ENCODE data around the gene SP100. TPM values are rescaled to one million over a fixed set of nuclear protein-coding genes. Genes with fewer than 3 reads are reported as not detected.

The SP100 gene
- total RNA-seq, 1 experiment from 2014 or later, result not detected

DNA sequence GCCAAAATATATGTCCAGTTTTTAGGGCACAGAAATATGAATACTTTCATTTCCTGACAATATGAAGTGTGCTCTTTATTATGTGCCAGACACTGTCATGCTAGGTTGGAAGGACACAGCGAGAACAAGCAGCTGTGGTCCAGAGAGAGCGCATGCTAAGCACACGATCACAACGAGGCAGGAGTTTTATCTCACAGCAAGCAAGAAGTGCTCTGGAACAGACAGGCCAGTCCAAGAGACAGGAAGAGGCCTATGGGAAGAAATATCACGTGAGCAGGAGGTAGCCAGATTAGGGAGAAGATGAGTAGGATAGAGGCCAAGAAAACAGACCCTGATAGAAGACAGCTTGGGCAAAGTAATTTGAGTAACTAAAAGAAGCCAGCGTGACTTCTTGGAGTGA is 161.1 kb downstream of the SP100 start:
- Histone ChIP-seq H3K27me3 (ENCODE audit: control insufficient read depth, insufficient read depth, low read length) (no peaks in the 10 kb centered on the region), H3K4me3 (ENCODE audit: insufficient read depth, low read depth, low read length) (no peak overlapping the region), H3K36me3 (replicated peaks; ENCODE audit: control insufficient read depth, insufficient read depth, low read length) (no peaks in the 10 kb centered on the region)
- no peak for DNase-seq

DNA sequence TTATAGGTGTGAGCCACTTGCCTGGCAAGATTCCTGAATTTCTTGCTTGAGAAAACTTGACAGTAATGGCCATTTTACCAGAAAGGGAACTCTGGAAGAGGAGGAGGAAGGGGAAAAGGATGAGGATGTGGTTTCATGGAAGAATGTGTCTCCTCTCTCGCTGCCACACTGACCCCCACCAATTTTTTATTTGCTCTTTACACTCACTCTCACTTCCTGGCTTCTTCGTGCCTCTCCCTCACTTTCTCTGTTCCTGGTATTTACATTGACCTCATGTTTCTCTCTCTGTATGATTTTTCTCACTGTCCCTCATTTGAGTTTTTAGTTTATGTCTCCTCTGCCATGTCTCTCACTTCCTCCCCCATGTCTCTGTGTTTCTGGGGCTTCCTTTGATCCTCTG is 162.1 kb downstream of the SP100 start:
- H3K27me3 ChIP-seq (ENCODE audit: control insufficient read depth, insufficient read depth, low read length), result no peaks in the 10 kb centered on the region
- H3K36me3 ChIP-seq (replicated peaks; ENCODE audit: control insufficient read depth, insufficient read depth, low read length), result no peaks in the 10 kb centered on the region
- H3K4me3 ChIP-seq (ENCODE audit: insufficient read depth, low read depth, low read length), result no peak overlapping the region
- DNase-seq, result no peak

- H3K36me3 ChIP-seq (replicated peaks; ENCODE audit: control insufficient read depth, insufficient read depth, low read length), result no peaks in the 10 kb centered on the region
- H3K4me3 ChIP-seq (ENCODE audit: insufficient read depth, low read depth, low read length), result no peak overlapping the region
- no peak for DNase-seq
- no peaks in the 10 kb centered on the region for H3K27me3 ChIP-seq (ENCODE audit: control insufficient read depth, insufficient read depth, low read length)
Observed at GRCh38 chr2:230582851-230583283, 166.9 kb downstream of the SP100 start.

DNA sequence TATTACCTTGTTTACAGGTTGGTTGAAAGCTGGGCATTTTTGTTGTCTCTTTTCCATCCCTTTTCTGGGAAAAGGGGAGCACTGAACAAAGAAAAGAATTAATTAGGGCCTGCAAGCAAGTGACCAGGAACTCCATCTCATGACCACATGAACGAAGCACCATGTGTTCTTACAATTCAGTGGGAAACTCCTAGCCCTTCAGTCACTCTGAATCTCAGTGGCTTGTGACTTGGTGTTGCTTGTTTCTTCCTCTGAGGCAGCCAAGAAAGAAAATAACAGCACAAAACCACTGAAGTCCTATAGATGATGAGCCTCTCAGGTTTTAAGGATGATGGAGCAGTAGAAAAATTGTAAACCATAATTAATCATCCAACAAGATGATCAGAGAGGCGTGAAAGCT is 167.6 kb downstream of the SP100 start:
- no peak overlapping the region for H3K4me3 ChIP-seq (ENCODE audit: insufficient read depth, low read depth, low read length)
- H3K36me3 ChIP-seq (replicated peaks; ENCODE audit: control insufficient read depth, insufficient read depth, low read length), result no peaks in the 10 kb centered on the region
- H3K27me3 ChIP-seq (ENCODE audit: control insufficient read depth, insufficient read depth, low read length), result no peaks in the 10 kb centered on the region
- DNase-seq, result no peak

DNA sequence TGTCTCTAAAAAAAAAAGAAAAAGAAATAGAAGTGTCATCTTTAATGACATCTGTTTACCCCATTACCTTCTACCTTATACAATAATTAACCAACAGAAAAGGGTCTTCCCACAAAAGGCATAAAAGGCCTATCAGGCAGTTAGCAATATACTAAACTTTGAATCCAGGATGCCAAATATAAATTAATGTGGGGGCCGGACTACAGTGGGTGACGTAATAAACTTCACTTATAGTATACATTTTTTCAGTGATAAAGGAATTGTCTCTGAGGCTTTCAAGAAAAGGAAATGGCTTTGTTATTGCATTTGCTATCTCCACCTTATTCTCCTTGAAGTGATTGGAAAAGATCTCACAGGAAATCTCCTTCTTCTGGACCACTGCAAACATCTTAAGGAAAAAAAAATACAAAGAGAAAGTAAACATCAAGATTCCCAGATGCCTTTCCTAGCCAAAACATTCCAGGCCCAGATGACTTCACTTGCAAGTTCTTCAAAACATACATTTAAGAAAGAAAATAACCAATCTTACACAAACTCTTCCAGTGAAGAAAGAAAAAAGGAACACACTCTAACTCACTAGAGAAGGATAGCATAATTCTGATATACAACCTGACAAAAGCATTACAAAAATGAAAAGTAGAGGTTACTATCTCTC is 170.5 kb downstream of the SP100 start:
- no peak for DNase-seq

GRCh38 chr2:230589025-230589424 is 173.0 kb downstream of the SP100 start:
- DNase-seq, result no peak
- no peaks in the 10 kb centered on the region for H3K36me3 ChIP-seq (replicated peaks; ENCODE audit: control insufficient read depth, insufficient read depth, low read length)

More for the DNA sequence above, 170.5 kb downstream of the SP100 start:
- H3K4me3 ChIP-seq (ENCODE audit: insufficient read depth, low read depth, low read length), result no peak overlapping the region
- H3K27me3 ChIP-seq (ENCODE audit: control insufficient read depth, insufficient read depth, low read length), result no peaks in the 10 kb centered on the region
- no peaks in the 10 kb centered on the region for H3K36me3 ChIP-seq (replicated peaks; ENCODE audit: control insufficient read depth, insufficient read depth, low read length)

GRCh38 chr2:230589497-230590015 is 173.6 kb downstream of the SP100 start:
- Histone ChIP-seq H3K36me3 (replicated peaks; ENCODE audit: control insufficient read depth, insufficient read depth, low read length) (no peaks in the 10 kb centered on the region), H3K27me3 (ENCODE audit: control insufficient read depth, insufficient read depth, low read length) (no peaks in the 10 kb centered on the region), H3K4me3 (ENCODE audit: insufficient read depth, low read depth, low read length) (no peak overlapping the region)
- DNase-seq, result no peak

More at GRCh38 chr2:230589025-230589424, 173.0 kb downstream of the SP100 start:
- Histone ChIP-seq H3K4me3 (ENCODE audit: insufficient read depth, low read depth, low read length) (no peak overlapping the region), H3K27me3 (ENCODE audit: control insufficient read depth, insufficient read depth, low read length) (no peaks in the 10 kb centered on the region)

DNA sequence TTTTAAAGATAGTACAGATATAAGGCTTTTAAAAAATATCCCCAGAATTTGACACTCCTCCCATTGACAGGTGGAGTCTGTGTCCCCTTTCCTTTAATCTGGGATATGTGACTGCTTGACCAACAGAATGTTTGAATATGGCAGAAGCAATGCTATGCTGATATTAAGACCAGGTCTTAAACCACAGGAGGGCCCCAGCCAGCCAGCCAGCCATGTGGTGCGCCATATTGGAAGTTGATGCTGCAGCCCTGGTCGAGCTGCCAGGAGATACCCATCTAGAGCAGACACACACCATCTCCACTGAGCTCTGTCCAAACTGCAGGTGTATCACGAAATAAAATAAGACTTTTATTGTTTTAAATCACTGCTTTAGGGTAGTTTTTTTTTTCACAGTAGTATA is 174.3 kb downstream of the SP100 start:
- Histone ChIP-seq H3K27me3 (ENCODE audit: control insufficient read depth, insufficient read depth, low read length) (no peaks in the 10 kb centered on the region), H3K36me3 (replicated peaks; ENCODE audit: control insufficient read depth, insufficient read depth, low read length) (no peaks in the 10 kb centered on the region), H3K4me3 (ENCODE audit: insufficient read depth, low read depth, low read length) (no peak overlapping the region)
- DNase-seq, result no peak

DNA sequence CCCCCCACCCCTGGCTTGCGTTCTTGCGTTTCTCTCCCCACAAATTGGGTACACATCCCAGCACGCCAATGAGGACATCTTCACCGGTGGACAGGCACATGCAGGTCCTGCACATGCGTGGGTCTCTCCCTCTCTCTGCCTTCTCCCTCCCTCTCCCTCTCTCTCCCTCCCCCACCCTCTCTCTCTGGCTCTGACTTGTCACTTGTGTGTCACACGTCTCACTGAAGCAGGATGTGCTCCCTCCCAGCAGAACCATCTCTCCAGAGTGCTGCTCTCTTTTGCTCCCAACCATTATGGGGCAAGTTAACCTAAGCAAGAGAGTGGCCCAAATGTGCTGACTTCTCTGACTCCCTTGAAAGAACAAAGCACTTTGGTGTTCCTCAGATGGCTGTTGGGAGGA is 175.8 kb downstream of the SP100 start:
- H3K27me3 ChIP-seq (ENCODE audit: control insufficient read depth, insufficient read depth, low read length), result no peaks in the 10 kb centered on the region
- DNase-seq, result no peak
- H3K4me3 ChIP-seq (ENCODE audit: insufficient read depth, low read depth, low read length), result no peak overlapping the region
- H3K36me3 ChIP-seq (replicated peaks; ENCODE audit: control insufficient read depth, insufficient read depth, low read length), result no peaks in the 10 kb centered on the region

- DNase-seq, result no peak
Observed at GRCh38 chr2:230592775-230593174, 176.8 kb downstream of the SP100 start.

More at GRCh38 chr2:230592775-230593174, 176.8 kb downstream of the SP100 start:
- H3K4me3 ChIP-seq (ENCODE audit: insufficient read depth, low read depth, low read length), result no peak overlapping the region
- no peaks in the 10 kb centered on the region for H3K36me3 ChIP-seq (replicated peaks; ENCODE audit: control insufficient read depth, insufficient read depth, low read length)
- no peaks in the 10 kb centered on the region for H3K27me3 ChIP-seq (ENCODE audit: control insufficient read depth, insufficient read depth, low read length)

Other genes with a start within 250 kb of the SP100 start
- 1.8 and 2.2 TPM in 2 replicates for gene SP110, start 196.2 kb upstream of the SP100 start, total RNA-seq (2014; rRNA removed; shearing (Covaris generic))
- 0.55 TPM in 1 of 2 replicates, not detected in the other for gene SP140, start 190.5 kb upstream of the SP100 start, total RNA-seq (2014; rRNA removed; shearing (Covaris generic))
- gene SP140L, start 89.0 kb upstream of the SP100 start, total RNA-seq (2014; rRNA removed; shearing (Covaris generic)), result 6.0 and 6.5 TPM in 2 replicates

All from H7 (cell line).